ENCODE data around the gene CCDC179. TPM values are rescaled to one million over a fixed set of nuclear protein-coding genes. Genes with fewer than 3 reads are reported as not detected.

Gene CCDC179
- polyA plus RNA-seq (2012; ENCODE audit: insufficient read length, low read depth), result not detected

- TF ChIP-seq FOXP2 (optimal IDR thresholded peaks at IDR 0.05; ENCODE audit: borderline replicate concordance, extremely low read depth, extremely low read length, insufficient read depth), result no peak
- TF ChIP-seq TAF1 (IDR thresholded peaks at IDR 0.05; ENCODE audit: borderline replicate concordance, insufficient read depth, low read length), result no peak
- no peak for TF ChIP-seq REST (IDR thresholded peaks at IDR 0.05; ENCODE audit: insufficient read depth in 1 of 2, low read depth in 2 of 2, low read length in 2 of 2)
- TF ChIP-seq SIN3A (IDR thresholded peaks at IDR 0.05; ENCODE audit: borderline replicate concordance, insufficient read depth, low read length), result no peak
- no peak for TF ChIP-seq POLR2AphosphoS5 (IDR thresholded peaks at IDR 0.05; ENCODE audit: low read depth, low read length)
Observed at GRCh38 chr11:22860241-22860640, at the start of gene CCDC179. Gene CCDC179, minus strand, starts transcription at chr11:22860474. Its CDS starts 53 bp downstream, at chr11:22860421.

GRCh38 chr11:22903782-22904181 is 43.5 kb upstream of the CCDC179 start:
- TF ChIP-seq TAF1 (IDR thresholded peaks at IDR 0.05; ENCODE audit: borderline replicate concordance, insufficient read depth, low read length) (no peak), POLR2AphosphoS5 (IDR thresholded peaks at IDR 0.05; ENCODE audit: low read depth, low read length) (no peak), REST (IDR thresholded peaks at IDR 0.05; ENCODE audit: insufficient read depth in 1 of 2, low read depth in 2 of 2, low read length in 2 of 2) (no peak), SIN3A (IDR thresholded peaks at IDR 0.05; ENCODE audit: borderline replicate concordance, insufficient read depth, low read length) (no peak), FOXP2 (optimal IDR thresholded peaks at IDR 0.05; ENCODE audit: borderline replicate concordance, extremely low read depth, extremely low read length, insufficient read depth) (no peak)

- TF ChIP-seq FOXP2 (optimal IDR thresholded peaks at IDR 0.05; ENCODE audit: borderline replicate concordance, extremely low read depth, extremely low read length, insufficient read depth) (no peak), POLR2AphosphoS5 (IDR thresholded peaks at IDR 0.05; ENCODE audit: low read depth, low read length) (no peak), SIN3A (IDR thresholded peaks at IDR 0.05; ENCODE audit: borderline replicate concordance, insufficient read depth, low read length) (no peak), REST (IDR thresholded peaks at IDR 0.05; ENCODE audit: insufficient read depth in 1 of 2, low read depth in 2 of 2, low read length in 2 of 2) (no peak), TAF1 (IDR thresholded peaks at IDR 0.05; ENCODE audit: borderline replicate concordance, insufficient read depth, low read length) (no peak)
Observed at GRCh38 chr11:22901603-22902002, 41.3 kb upstream of the CCDC179 start.

- TF ChIP-seq SIN3A (IDR thresholded peaks at IDR 0.05; ENCODE audit: borderline replicate concordance, insufficient read depth, low read length) (no peak), TAF1 (IDR thresholded peaks at IDR 0.05; ENCODE audit: borderline replicate concordance, insufficient read depth, low read length) (no peak)
Observed at GRCh38 chr11:22900764-22901486, 40.7 kb upstream of the CCDC179 start.

GRCh38 chr11:22898036-22898435 is 37.8 kb upstream of the CCDC179 start:
- TF ChIP-seq REST (IDR thresholded peaks at IDR 0.05; ENCODE audit: insufficient read depth in 1 of 2, low read depth in 2 of 2, low read length in 2 of 2) (no peak), FOXP2 (optimal IDR thresholded peaks at IDR 0.05; ENCODE audit: borderline replicate concordance, extremely low read depth, extremely low read length, insufficient read depth) (no peak), POLR2AphosphoS5 (IDR thresholded peaks at IDR 0.05; ENCODE audit: low read depth, low read length) (no peak), SIN3A (IDR thresholded peaks at IDR 0.05; ENCODE audit: borderline replicate concordance, insufficient read depth, low read length) (no peak), TAF1 (IDR thresholded peaks at IDR 0.05; ENCODE audit: borderline replicate concordance, insufficient read depth, low read length) (no peak)

Measured in PFSK-1 (cell line).